ENCODE measurements around the gene PLET1.

GRCh38 chr11:112307616-112308015, 47.0 kb upstream of the PLET1 start:
- TF ChIP-seq EP300 (IDR thresholded peaks at IDR 0.05) (no peak), CTCF (IDR thresholded peaks at IDR 0.05) (no peak)

Data from tibial nerve (tissue), 4 donors.